SK-N-SH (cell line): Measurements from ENCODE around the gene BBOX1.

Experiments
- POLR2AphosphoS5 ChIP-seq: IDR thresholded peaks from 2 replicates; pipeline ENCODE4 v1.6.1; 2012; ENCODE audit warnings: low read depth, low read length
- RAD21 ChIP-seq: IDR thresholded peaks from 2 replicates; pipeline ENCODE4 v1.6.1; 2012; ENCODE audit warnings: mild to moderate bottlenecking, low read length
- RCOR1 ChIP-seq: fragments of 150-350 bp; IDR thresholded peaks from 2 replicates; pipeline ENCODE4 v1.6.1; 2017; ENCODE audit warnings: antibody characterized with exemption, low read length
- TF ChIP-seq, protein P1 (sequence below): fragments of 200-600 bp; sonication (generic); IDR thresholded peaks from 2 replicates; pipeline ENCODE4 v1.6.1; 2017; ENCODE audit warnings: antibody characterized with exemption, mild to moderate bottlenecking, moderate library complexity
- TF ChIP-seq, protein P2 (sequence below): IDR thresholded peaks from 2 replicates; pipeline ENCODE4 v1.6.1; 2012; ENCODE audit warnings: mild to moderate bottlenecking, low read depth, low read length, moderate library complexity

DNA sequence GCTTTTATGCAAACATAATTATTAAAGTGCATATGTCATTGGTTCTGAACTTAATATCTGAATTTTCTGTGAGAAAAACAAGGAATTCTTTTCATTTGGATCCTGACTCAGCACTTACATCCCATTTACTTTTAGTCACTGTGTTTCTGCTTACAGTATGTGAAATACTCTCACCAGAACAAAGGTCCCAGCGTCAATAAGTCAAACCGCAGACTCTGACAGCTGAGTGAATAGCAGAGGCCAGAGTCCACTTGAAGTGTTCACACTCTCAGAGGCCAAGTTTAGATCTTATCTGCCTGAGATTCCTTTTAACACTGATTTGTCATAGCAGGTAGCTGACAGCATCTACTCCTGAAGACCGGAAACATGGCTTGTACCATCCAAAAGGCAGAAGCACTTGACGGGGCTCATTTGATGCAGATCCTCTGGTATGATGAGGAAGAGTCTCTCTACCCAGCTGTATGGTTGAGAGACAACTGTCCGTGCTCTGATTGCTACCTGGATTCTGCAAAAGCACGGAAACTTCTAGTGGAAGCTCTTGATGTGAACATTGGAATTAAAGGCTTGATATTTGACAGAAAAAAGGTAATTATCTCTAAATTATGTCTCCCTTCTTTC, 14.6 kb downstream of the BBOX1 start:
- TF ChIP-seq, protein P1, sequence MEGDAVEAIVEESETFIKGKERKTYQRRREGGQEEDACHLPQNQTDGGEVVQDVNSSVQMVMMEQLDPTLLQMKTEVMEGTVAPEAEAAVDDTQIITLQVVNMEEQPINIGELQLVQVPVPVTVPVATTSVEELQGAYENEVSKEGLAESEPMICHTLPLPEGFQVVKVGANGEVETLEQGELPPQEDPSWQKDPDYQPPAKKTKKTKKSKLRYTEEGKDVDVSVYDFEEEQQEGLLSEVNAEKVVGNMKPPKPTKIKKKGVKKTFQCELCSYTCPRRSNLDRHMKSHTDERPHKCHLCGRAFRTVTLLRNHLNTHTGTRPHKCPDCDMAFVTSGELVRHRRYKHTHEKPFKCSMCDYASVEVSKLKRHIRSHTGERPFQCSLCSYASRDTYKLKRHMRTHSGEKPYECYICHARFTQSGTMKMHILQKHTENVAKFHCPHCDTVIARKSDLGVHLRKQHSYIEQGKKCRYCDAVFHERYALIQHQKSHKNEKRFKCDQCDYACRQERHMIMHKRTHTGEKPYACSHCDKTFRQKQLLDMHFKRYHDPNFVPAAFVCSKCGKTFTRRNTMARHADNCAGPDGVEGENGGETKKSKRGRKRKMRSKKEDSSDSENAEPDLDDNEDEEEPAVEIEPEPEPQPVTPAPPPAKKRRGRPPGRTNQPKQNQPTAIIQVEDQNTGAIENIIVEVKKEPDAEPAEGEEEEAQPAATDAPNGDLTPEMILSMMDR = no peak
- TF ChIP-seq RCOR1 (no peak), POLR2AphosphoS5 (no peak), RAD21 (no peak)
- TF ChIP-seq, protein P2, sequence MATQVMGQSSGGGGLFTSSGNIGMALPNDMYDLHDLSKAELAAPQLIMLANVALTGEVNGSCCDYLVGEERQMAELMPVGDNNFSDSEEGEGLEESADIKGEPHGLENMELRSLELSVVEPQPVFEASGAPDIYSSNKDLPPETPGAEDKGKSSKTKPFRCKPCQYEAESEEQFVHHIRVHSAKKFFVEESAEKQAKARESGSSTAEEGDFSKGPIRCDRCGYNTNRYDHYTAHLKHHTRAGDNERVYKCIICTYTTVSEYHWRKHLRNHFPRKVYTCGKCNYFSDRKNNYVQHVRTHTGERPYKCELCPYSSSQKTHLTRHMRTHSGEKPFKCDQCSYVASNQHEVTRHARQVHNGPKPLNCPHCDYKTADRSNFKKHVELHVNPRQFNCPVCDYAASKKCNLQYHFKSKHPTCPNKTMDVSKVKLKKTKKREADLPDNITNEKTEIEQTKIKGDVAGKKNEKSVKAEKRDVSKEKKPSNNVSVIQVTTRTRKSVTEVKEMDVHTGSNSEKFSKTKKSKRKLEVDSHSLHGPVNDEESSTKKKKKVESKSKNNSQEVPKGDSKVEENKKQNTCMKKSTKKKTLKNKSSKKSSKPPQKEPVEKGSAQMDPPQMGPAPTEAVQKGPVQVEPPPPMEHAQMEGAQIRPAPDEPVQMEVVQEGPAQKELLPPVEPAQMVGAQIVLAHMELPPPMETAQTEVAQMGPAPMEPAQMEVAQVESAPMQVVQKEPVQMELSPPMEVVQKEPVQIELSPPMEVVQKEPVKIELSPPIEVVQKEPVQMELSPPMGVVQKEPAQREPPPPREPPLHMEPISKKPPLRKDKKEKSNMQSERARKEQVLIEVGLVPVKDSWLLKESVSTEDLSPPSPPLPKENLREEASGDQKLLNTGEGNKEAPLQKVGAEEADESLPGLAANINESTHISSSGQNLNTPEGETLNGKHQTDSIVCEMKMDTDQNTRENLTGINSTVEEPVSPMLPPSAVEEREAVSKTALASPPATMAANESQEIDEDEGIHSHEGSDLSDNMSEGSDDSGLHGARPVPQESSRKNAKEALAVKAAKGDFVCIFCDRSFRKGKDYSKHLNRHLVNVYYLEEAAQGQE = no peak
